GM23338 (cell line): ENCODE measurements around the gene GIPC2. TPM values are rescaled to one million over a fixed set of nuclear protein-coding genes. Genes with fewer than 3 reads are reported as not detected.

Source experiments
- ATAC-seq: fragments of 200-7000 bp; cut with Tn5 transposase; 3 replicates; pipeline ENCODE4 v1.9.1; 2020
- DNase-seq: peaks from one replicate; pipeline ENCODE4 v3.0.0-alpha.2; 2015; ENCODE audit warnings: low spot score
- H2AFZ ChIP-seq: fragments of 200-600 bp; sonication (generic); 2 replicates; pipeline ENCODE4 v1.8.0; 2016; ENCODE audit warnings: antibody characterized with exemption, mild to moderate bottlenecking, moderate library complexity
- H3F3A ChIP-seq: fragments of 200-600 bp; sonication (generic); replicated peaks from 2 replicates; pipeline ENCODE4 v1.8.0; 2017; ENCODE audit warnings: antibody characterized with exemption, mixed run types, low read depth
- H3K27ac ChIP-seq: fragments of 200-600 bp; sonication (generic); 2 replicates; pipeline ENCODE4 v1.6.1; 2016; ENCODE audit warnings: low read depth
- H3K27me3 ChIP-seq: fragments of 200-600 bp; sonication (generic); 2 replicates; pipeline ENCODE4 v1.8.0; 2016; ENCODE audit warnings: mild to moderate bottlenecking, mixed run types, moderate library complexity; ENCODE audit not compliant: insufficient read depth
- H3K36me3 ChIP-seq: fragments of 200-600 bp; sonication (generic); 2 replicates; pipeline ENCODE4 v1.8.0; 2016; ENCODE audit warnings: mild to moderate bottlenecking; ENCODE audit not compliant: insufficient read depth
- H3K4me1 ChIP-seq: fragments of 200-600 bp; sonication (generic); 2 replicates; pipeline ENCODE4 v1.8.0; 2016; ENCODE audit warnings: mild to moderate bottlenecking, moderate library complexity; ENCODE audit not compliant: insufficient read depth
- H3K4me2 ChIP-seq: fragments of 200-600 bp; sonication (generic); 2 replicates; pipeline ENCODE4 v1.7.1; 2017; ENCODE audit warnings: mixed run types
- H3K4me3 ChIP-seq: fragments of 200-600 bp; sonication (generic); 2 replicates; pipeline ENCODE4 v1.6.1; 2016; ENCODE audit warnings: mixed run types
- H3K79me2 ChIP-seq: fragments of 200-600 bp; sonication (generic); replicated peaks from 2 replicates; pipeline ENCODE4 v1.8.0; 2017; ENCODE audit warnings: mild to moderate bottlenecking; ENCODE audit not compliant: insufficient read depth
- H3K9me2 ChIP-seq: fragments of 200-600 bp; sonication (generic); 2 replicates; pipeline ENCODE4 v1.8.0; 2017; ENCODE audit not compliant: insufficient read depth
- H4K20me1 ChIP-seq: fragments of 200-600 bp; sonication (generic); replicated peaks from 2 replicates; pipeline ENCODE4 v1.8.0; 2017; ENCODE audit warnings: mild to moderate bottlenecking; ENCODE audit not compliant: insufficient read depth
- H3K27ac Mint-ChIP-seq: 2 replicates; pipeline ENCODE4 v1.8.0; 2020; ENCODE audit warnings: inconsistent platforms, mild to moderate bottlenecking, moderate library complexity, mixed read lengths
- H3K27me3 Mint-ChIP-seq: 3 replicates; pipeline ENCODE4 v1.8.0; 2022; ENCODE audit warnings: low read depth, mild to moderate bottlenecking, moderate library complexity, mixed read lengths, inconsistent platforms; ENCODE audit not compliant: insufficient read depth, poor library complexity
- H3K36me3 Mint-ChIP-seq: 3 replicates; pipeline ENCODE4 v1.8.0; 2021; ENCODE audit warnings: low read depth, mild to moderate bottlenecking, inconsistent platforms, moderate library complexity, mixed read lengths
- H3K4me1 Mint-ChIP-seq: 3 replicates; pipeline ENCODE4 v1.8.0; 2020; ENCODE audit warnings: mild to moderate bottlenecking, inconsistent platforms, mixed read lengths
- H3K4me3 Mint-ChIP-seq: 3 replicates; pipeline ENCODE4 v1.8.0; 2021; ENCODE audit warnings: moderate library complexity, mild to moderate bottlenecking, inconsistent platforms, mixed read lengths
- H3K9me3 Mint-ChIP-seq: 3 replicates; pipeline ENCODE4 v1.8.0; 2020; ENCODE audit warnings: moderate library complexity, mild to moderate bottlenecking, inconsistent platforms, mixed read lengths
- CREB1 ChIP-seq: fragments of 250-450 bp; sonication (Bioruptor Pico); IDR thresholded peaks from 2 replicates; pipeline ENCODE4 v1.5.0; 2020; ENCODE audit warnings: low read depth, mild to moderate bottlenecking, moderate library complexity
- CTCF ChIP-seq, 2 experiments: fragments of 200-600 bp in 1 of 2; sonication (generic) in 1 of 2; conservative IDR thresholded peaks; 2 replicates each; pipeline versions ENCODE4 v1.5.1 to v1.6.1; 2016 to 2017; ENCODE audit warnings: antibody characterized with exemption in 2 of 2, low read depth in 2 of 2, mild to moderate bottlenecking in 2 of 2, moderate library complexity in 1 of 2
- EZH2 ChIP-seq: fragments of 200-600 bp; sonication (generic); IDR thresholded peaks from one replicate; pipeline ENCODE4 v1.8.0; 2017; ENCODE audit warnings: antibody characterized with exemption, mild to moderate bottlenecking, low read depth; ENCODE audit not compliant: unreplicated experiment
- EZH2phosphoT487 ChIP-seq: fragments of 200-600 bp; sonication (generic); IDR thresholded peaks from one replicate; pipeline ENCODE4 v1.8.1; 2018; ENCODE audit warnings: antibody characterized with exemption; ENCODE audit not compliant: unreplicated experiment
- JUNB ChIP-seq: IDR thresholded peaks from one replicate; pipeline ENCODE4 v1.6.1; 2016; ENCODE audit warnings: antibody characterized with exemption; ENCODE audit not compliant: unreplicated experiment
- NANOG ChIP-seq: IDR thresholded peaks from 2 replicates; pipeline ENCODE4 v1.6.1; 2016; ENCODE audit warnings: antibody characterized with exemption, borderline replicate concordance
- POLR2AphosphoS5 ChIP-seq: IDR thresholded peaks from 2 replicates; pipeline ENCODE4 v1.6.1; 2016; ENCODE audit warnings: antibody characterized with exemption, low read depth
- STAT1 ChIP-seq: IDR thresholded peaks from one replicate; pipeline ENCODE4 v1.6.1; 2016; ENCODE audit warnings: antibody characterized with exemption; ENCODE audit not compliant: unreplicated experiment
- ZNF114 ChIP-seq: fragments of 250-450 bp; sonication (Bioruptor Pico); IDR thresholded peaks from 2 replicates; pipeline ENCODE4 v1.5.0; 2020; ENCODE audit warnings: mild to moderate bottlenecking, moderate library complexity
- ZNF331 ChIP-seq: fragments of 250-450 bp; sonication (Bioruptor Pico); IDR thresholded peaks from 2 replicates; pipeline ENCODE4 v1.5.0; 2020; ENCODE audit warnings: low read depth, mild to moderate bottlenecking, moderate library complexity
- ZNF462 ChIP-seq: fragments of 250-450 bp; sonication (Bioruptor Pico); IDR thresholded peaks from 2 replicates; pipeline ENCODE4 v1.5.0; 2020; ENCODE audit warnings: mild to moderate bottlenecking, moderate library complexity
- long read RNA-seq: library from polyadenylated mRNA; unstranded; transcript quantifications from one replicate; pipeline ENCODE4 v2.0.0, GENCODE V29; 2020; ENCODE audit not compliant: unreplicated experiment
- polyA plus RNA-seq: library from polyadenylated mRNA; unstranded; fragments of >200 nt; fragmentation: Nextera tagmentation; extraction: Ambion mirVana; gene quantifications from 2 replicates; pipeline ENCODE4 v1.2.1, GENCODE V29; 2016
- total RNA-seq: library from RNA; depleted of rRNA; stranded (reverse); fragments of >200 nt; shearing (Covaris generic); gene quantifications from 2 replicates; pipeline ENCODE4 v1.2.3, GENCODE V29; 2014; rRNA removed
- TF ChIP-seq, protein P1 (sequence below): IDR thresholded peaks from one replicate; pipeline ENCODE4 v1.6.1; 2018; ENCODE audit warnings: antibody characterized with exemption; ENCODE audit not compliant: unreplicated experiment
- TF ChIP-seq, protein P2 (sequence below): IDR thresholded peaks from 2 replicates; pipeline ENCODE4 v1.6.1; 2016; ENCODE audit warnings: antibody characterized with exemption

Gene GIPC2
- total RNA-seq = 1.5 and 2.7 TPM in 2 replicates
- 1.2 and 2.6 TPM in 2 replicates for polyA plus RNA-seq
- long read RNA-seq = 0 reads

- DNase-seq (peak; percentile 73), ATAC-seq (peak; percentile 81)
- Mint-ChIP-seq H3K27me3 (peaks cover 23% of the 10 kb centered on the region), H3K27ac (peak within 1 kb of the TSS; percentile 93), H3K4me3 (peak within 1 kb of the TSS; percentile 91), H3K36me3 (no peaks in the 10 kb centered on the region), H3K9me3 (no peaks in the 10 kb centered on the region), H3K4me1 (peaks cover 25% of the 10 kb centered on the region)
- Histone ChIP-seq H3K36me3 (no peaks in the 10 kb centered on the region), H4K20me1 (no peaks in the 10 kb centered on the region), H2AFZ (peak within 1 kb of the TSS; percentile 99), H3K27ac (no peak within 1 kb of the TSS), H3K4me2 (peak within 1 kb of the TSS; percentile 94), H3K9me2 (no peaks in the 10 kb centered on the region), H3F3A (0 out of 2 replicates have a peak, but pooled peaks cover 4% of the 10 kb centered on the region), H3K27me3 (peaks cover 42% of the 10 kb centered on the region), H3K79me2 (no peaks in the 10 kb centered on the region), H3K4me3 (peak within 1 kb of the TSS; percentile 74), H3K4me1 (peaks cover 22% of the 10 kb centered on the region)
- TF ChIP-seq, protein P1, sequence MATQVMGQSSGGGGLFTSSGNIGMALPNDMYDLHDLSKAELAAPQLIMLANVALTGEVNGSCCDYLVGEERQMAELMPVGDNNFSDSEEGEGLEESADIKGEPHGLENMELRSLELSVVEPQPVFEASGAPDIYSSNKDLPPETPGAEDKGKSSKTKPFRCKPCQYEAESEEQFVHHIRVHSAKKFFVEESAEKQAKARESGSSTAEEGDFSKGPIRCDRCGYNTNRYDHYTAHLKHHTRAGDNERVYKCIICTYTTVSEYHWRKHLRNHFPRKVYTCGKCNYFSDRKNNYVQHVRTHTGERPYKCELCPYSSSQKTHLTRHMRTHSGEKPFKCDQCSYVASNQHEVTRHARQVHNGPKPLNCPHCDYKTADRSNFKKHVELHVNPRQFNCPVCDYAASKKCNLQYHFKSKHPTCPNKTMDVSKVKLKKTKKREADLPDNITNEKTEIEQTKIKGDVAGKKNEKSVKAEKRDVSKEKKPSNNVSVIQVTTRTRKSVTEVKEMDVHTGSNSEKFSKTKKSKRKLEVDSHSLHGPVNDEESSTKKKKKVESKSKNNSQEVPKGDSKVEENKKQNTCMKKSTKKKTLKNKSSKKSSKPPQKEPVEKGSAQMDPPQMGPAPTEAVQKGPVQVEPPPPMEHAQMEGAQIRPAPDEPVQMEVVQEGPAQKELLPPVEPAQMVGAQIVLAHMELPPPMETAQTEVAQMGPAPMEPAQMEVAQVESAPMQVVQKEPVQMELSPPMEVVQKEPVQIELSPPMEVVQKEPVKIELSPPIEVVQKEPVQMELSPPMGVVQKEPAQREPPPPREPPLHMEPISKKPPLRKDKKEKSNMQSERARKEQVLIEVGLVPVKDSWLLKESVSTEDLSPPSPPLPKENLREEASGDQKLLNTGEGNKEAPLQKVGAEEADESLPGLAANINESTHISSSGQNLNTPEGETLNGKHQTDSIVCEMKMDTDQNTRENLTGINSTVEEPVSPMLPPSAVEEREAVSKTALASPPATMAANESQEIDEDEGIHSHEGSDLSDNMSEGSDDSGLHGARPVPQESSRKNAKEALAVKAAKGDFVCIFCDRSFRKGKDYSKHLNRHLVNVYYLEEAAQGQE = no peak
- TF ChIP-seq STAT1 = no peak
- no peak for TF ChIP-seq ZNF331 (CRISPR knock-in tag)
- TF ChIP-seq ZNF114 = no peak
- TF ChIP-seq EZH2 = no peak
- no peak for TF ChIP-seq EZH2phosphoT487
- no peak for TF ChIP-seq CREB1 (CRISPR knock-in tag)
- TF ChIP-seq, protein P2, sequence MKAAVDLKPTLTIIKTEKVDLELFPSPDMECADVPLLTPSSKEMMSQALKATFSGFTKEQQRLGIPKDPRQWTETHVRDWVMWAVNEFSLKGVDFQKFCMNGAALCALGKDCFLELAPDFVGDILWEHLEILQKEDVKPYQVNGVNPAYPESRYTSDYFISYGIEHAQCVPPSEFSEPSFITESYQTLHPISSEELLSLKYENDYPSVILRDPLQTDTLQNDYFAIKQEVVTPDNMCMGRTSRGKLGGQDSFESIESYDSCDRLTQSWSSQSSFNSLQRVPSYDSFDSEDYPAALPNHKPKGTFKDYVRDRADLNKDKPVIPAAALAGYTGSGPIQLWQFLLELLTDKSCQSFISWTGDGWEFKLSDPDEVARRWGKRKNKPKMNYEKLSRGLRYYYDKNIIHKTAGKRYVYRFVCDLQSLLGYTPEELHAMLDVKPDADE = no peak
- TF ChIP-seq NANOG = no peak
- no peak for TF ChIP-seq CTCF (conservative IDR thresholded peaks at IDR 0.05; ENCODE audit: low read depth in 2 of 2)
- TF ChIP-seq JUNB = no peak
- no peak; the same call in none of the 2 replicates for TF ChIP-seq POLR2AphosphoS5
- no peak for TF ChIP-seq ZNF462 (CRISPR knock-in tag)
Observed at GRCh38 chr1:78045926-78046778, at the start of gene GIPC2. TSS of gene GIPC2 (plus strand) at chr1:78045966. CDS start at chr1:78046095, 129 bp downstream.
